HT1080 (cell line): ENCODE results near the gene ADIPOQ. TPM values are rescaled to one million over a fixed set of nuclear protein-coding genes. Genes with fewer than 3 reads are reported as not detected.
A peak's percentile ranks its signal among the peaks of the same experiment; 100 is the strongest.
"Not testable (repeated sequence)": the region's sequence is repeated elsewhere in the genome, so short reads cannot be mapped to it uniquely, and the experiment has no call there.

Source experiments
- DNase-seq: peaks from one replicate; pipeline ENCODE4 v3.0.0-alpha.2; 2015; ENCODE audit warnings: low read depth
- polyA plus RNA-seq, 2 experiments: library from polyadenylated mRNA; depleted of rRNA; stranded (reverse); fragments of >200 nt; gene quantifications; 2 replicates each; pipeline ENCODE4 v1.2.3, GENCODE V29; 2015
- total RNA-seq: library from RNA; depleted of rRNA; stranded (reverse); fragments of >200 nt; shearing (Covaris generic); gene quantifications from 2 replicates; pipeline ENCODE4 v1.2.3, GENCODE V29; 2014; rRNA removed

The ADIPOQ gene
- total RNA-seq, result not detected in 2 replicates
- not detected in 2 replicates for polyA plus RNA-seq (2015; cell fraction: cytosol; rRNA removed)
- polyA plus RNA-seq (2015; cell fraction: nucleus; rRNA removed), result not detected in 2 replicates

- DNase-seq, result no peak
Measured at GRCh38 chr3:186842426-186843038, at the start of gene ADIPOQ. Gene ADIPOQ, plus strand, starts transcription at chr3:186842710. Its CDS starts 10,349 bp downstream, at chr3:186853059.

DNA sequence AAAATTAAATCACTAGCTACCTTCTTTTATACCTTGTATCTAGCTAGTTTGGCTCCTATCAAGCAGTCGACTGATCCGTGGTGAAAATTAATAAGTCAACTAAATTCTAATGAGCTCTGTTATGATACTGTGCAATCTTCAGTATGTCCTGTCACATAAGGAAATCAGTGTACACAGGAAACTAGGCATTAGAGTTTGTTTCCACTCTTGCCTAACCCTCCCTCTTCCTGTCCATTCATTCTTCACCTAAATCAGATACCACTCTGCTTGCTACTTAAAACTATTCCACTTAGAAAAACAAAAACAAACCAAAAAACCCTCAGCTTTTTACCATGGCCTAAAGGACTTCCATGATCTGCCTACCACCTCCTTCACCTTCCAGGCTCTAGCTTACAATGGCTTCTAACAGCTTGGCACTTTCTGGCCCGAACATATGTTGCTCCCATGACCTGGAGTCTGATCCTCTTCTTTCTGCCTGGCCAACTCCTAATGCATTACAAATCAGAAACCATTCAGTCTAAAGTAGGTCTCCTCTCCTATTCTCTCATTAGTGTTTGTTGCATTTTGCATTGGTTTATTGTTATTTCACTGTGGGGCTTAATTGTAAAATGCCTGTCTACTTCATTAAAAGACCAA, 44.2 kb upstream of the ADIPOQ start:
- no peak for DNase-seq

DNA sequence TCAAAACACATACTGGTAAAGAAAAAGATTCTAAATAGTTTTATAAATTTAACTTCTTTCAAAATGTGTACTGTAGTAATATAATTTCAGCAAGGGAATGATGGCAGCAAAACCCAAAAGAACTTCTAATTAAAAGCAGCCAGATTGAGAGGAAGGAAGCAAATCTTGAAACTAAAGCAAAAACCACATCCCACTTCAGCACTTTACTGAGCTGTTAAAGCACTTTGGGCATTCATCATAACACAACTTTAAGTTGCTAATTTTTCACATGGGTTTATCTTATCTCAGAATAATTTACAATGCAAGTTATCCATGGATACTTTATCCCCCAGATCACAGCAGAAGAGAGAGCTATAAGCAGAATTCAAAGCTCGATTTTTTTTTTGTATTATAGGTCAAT, 42.2 kb upstream of the ADIPOQ start:
- no peak for DNase-seq

GRCh38 chr3:186802701-186803100, 39.8 kb upstream of the ADIPOQ start:
- no peak for DNase-seq

DNA sequence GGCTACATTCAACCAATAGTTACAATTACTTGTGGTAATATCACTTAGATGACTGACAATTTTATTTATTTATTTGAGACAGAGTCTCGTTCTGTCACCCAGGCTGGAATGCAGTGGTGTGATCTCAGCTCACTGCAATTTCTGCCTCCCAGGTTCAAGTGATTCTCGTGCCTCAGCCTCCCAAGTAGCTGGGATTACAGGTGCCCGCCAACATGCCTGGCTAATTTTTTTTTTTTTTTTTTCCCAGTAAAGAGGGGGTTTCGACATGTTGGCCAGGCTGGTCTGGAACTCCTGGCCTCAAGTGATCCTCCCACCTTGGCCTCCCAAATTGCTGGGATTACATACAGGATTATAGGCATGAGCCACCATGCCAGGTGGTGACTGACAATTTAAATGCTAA, 39.1 kb upstream of the ADIPOQ start:
- DNase-seq, result not testable (repeated sequence)

- DNase-seq, result peak; percentile 83
Measured at GRCh38 chr3:186806089-186807055, 36.1 kb upstream of the ADIPOQ start, which contains the start of gene RFC4. Gene RFC4, minus strand, starts transcription at chr3:186806482. Its CDS starts 1,769 bp downstream, at chr3:186804713.

- DNase-seq, result no peak
Measured at GRCh38 chr3:186807231-186807630, 35.3 kb upstream of the ADIPOQ start.

DNA sequence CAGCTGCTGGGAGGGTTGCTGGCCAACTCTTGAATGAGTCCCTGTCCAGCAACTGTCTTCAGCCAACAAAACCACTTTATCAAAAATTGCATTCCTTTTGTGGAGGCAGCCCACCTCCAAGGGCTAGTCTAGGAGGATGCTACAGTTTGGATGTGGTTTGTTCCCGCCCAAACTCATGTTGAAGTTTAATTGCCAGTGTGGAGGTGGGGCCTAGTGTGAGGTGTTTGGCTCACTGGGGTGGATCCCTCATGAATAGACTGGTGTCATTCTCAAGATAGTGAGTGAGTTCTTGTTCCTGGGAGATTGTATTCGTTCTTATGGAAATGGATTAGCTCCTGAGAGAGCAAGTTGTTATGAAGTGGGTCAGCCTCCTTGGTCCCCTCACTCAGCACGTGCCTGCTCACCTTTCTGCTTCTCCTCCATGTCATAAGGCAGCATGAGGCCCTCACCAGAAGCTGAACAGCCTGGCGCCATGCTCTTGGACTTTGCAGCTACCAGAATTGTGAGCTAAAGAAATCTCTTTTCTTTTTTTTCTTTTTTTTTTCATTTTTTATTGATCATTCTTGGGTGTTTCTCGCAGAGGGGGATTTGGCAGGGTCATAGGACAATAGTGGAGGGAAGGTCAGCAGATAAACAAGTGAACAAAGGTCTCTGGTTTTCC, 32.0 kb upstream of the ADIPOQ start:
- no peak for DNase-seq

DNA sequence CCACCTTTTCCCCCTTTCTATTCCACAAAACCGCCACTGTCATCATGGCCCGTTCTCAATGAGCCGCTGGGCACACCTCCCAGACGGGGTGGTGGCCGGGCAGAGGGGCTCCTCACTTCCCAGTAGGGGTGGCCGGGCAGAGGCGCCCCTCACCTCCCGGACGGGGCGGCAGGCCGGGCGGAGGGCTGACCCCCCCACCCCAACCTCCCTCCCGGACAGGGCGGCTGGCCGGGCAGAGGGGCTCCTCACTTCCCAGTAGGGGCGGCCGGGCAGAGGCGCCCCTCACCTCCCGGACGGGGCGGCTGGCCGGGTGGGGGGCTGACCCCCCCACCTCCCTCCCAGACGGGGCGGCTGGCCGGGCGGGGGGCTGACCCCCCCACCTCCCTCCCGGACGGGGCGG, 31.2 kb upstream of the ADIPOQ start:
- DNase-seq, result not testable (repeated sequence)

GRCh38 chr3:186814100-186814499, 28.4 kb upstream of the ADIPOQ start:
- DNase-seq, result no peak

- DNase-seq, result peak; percentile 96
Measured at GRCh38 chr3:186815435-186815834, 27.1 kb upstream of the ADIPOQ start.

- DNase-seq, result no peak
Measured at GRCh38 chr3:186818516-186818915, 24.0 kb upstream of the ADIPOQ start.

- no peak for DNase-seq
Measured at GRCh38 chr3:186818956-186819355, 23.6 kb upstream of the ADIPOQ start.

DNA sequence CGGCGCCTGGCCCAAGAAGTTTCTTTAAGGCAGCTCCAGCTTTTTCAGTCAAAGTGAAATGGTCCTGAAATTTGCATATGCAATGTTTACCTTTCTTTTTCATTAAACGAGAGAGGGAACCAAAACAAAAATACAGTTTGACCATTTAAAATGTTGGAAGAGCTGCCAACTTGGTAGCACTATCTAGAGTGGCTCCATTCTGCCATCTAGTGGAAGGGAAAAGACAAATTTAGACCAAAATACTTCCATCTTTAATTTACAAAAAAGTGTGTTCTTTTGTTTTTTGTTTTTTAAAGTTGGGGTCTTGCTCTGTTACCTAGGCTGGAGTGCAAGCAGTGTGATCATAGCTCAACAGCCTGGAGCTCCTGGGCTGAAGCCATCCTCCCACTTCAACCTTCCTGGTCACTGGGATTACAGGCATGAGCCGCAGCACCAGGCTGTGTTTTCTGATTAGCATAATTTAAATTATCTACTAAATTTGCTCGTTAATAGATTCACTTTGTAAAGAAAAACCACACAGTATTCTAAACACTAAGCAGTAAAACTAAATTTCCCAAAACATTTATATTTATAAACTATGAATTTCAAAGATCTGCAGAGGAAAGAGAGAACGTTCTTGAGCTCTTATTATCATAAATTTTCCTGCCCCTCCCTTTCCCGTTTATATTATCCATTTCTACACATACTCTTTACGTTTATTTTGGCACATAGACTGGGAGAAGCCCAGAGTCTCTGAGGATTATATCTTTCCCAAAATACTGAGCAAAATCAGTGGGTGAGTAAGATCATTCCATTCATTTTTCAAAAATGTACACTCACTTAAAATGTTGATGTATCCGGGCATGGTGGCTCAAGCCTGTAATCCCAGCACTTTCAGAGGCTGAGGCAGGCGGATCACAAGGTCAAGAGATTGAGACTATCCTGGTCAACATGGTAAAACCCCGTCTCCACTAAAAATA, 20.8 kb upstream of the ADIPOQ start:
- DNase-seq, result peak; percentile 49

GRCh38 chr3:186822388-186822759, 20.1 kb upstream of the ADIPOQ start:
- not testable (repeated sequence) for DNase-seq

GRCh38 chr3:186823386-186823785, 19.1 kb upstream of the ADIPOQ start:
- DNase-seq, result peak; percentile 33

DNA sequence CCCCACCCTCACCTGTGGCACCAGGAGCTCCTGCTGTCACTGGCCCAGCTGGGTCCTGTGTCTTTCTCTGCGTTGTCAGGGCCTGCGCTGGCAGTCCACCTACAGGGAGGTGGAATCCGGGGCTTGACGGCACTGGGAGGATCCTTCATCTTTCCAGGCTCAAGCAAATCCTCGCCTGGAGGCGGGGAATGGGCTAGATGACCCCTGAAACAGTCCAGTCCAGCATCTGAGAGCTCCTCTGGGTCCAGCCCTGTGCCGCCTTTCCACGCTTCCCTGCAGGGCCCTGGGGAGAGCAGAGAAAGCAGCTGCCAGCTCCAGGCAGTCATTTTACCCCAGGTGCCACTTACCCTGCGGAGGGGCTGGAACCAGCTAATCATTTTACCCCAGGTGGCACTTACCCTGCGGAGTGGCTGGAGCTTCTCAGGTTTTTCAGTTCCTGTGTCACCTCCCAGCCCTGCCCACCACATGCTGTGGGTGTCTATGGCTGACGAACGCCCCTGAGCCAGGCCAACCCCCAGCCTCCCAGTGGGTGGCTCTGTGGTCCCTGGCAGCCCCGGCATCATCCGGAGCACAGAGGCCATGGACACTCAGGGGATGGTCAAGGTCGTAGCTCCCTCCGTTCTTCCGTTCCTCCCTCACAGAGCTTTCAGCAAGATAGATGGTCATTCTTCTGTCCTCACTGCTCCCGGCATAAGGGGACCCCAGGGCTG, 17.9 kb upstream of the ADIPOQ start:
- no peak for DNase-seq

GRCh38 chr3:186825294-186825821, 17.2 kb upstream of the ADIPOQ start:
- DNase-seq, result no peak

DNA sequence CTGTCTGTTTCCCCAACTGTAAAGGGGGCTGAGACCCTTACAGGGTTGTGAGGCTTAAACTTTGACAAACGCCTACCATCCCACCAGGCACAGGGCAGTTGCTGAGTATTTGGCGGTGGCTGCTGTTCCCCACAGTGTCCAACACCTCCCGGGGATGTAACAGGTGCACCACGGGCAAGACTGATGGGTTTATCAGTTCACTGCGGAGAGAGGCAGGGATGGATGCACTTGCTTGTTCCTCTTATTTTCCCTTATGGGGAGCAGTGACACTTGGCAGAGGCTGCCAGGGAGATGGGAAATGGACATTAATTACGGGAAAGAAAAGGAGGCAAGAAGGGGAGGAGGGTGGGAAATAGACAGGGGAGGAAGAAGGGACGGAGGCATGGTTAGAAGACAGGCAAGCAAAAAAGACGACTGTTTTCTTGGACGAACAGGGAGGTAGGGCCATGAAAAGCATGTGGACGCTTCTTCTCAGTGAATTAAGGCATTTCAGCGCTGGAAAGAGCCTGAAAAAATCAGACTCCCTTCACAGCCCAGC, 16.6 kb upstream of the ADIPOQ start:
- DNase-seq, result no peak
